Renal cortical epithelial cell (primary cell): ENCODE measurements around the gene ANKRD23. TPM values are rescaled to one million over a fixed set of nuclear protein-coding genes. Genes with fewer than 3 reads are reported as not detected.
"Not testable (repeated sequence)": the region's sequence is repeated elsewhere in the genome, so short reads cannot be mapped to it uniquely, and the experiment has no call there.

Experiments used
- DNase-seq: peaks from one replicate; pipeline ENCODE4 v3.0.0-alpha.2; 2011; ENCODE audit warnings: low read depth
- total RNA-seq: library from RNA; depleted of rRNA; stranded (reverse); fragments of >200 nt; gene quantifications from 2 replicates; pipeline ENCODE4 v1.2.3, GENCODE V29; 2014

Gene ANKRD23
- total RNA-seq, 1 donor from 2014 or later = 2.2 TPM

GRCh38 chr2:96816127-96816835, 27.5 kb downstream of the ANKRD23 start, which contains the start of gene CNNM3:
Gene CNNM3 (plus strand): TSS chr2:96816268. CDS start chr2:96816278, 10 bp downstream.
- DNase-seq = peak; percentile 66

GRCh38 chr2:96815326-96816126, 28.3 kb downstream of the ANKRD23 start:
- peak; percentile 45 for DNase-seq

- DNase-seq = no peak
These were observed 30.2 kb downstream of the ANKRD23 start for GRCh38 chr2:96813656-96814055.

GRCh38 chr2:96811917-96812316, 31.9 kb downstream of the ANKRD23 start:
- DNase-seq = no peak

GRCh38 chr2:96810783-96811192, 33.0 kb downstream of the ANKRD23 start:
- DNase-seq = no peak

GRCh38 chr2:96809951-96810782, 33.7 kb downstream of the ANKRD23 start:
- DNase-seq = no peak

GRCh38 chr2:96809216-96809882, 34.5 kb downstream of the ANKRD23 start:
- DNase-seq = no peak

- DNase-seq = no peak
These were observed 35.5 kb downstream of the ANKRD23 start for GRCh38 chr2:96808176-96808837.

GRCh38 chr2:96807127-96807471, 36.7 kb downstream of the ANKRD23 start:
- DNase-seq = no peak

GRCh38 chr2:96806468-96807126, 37.2 kb downstream of the ANKRD23 start:
- DNase-seq = peak; percentile 91

GRCh38 chr2:96805946-96806345, 37.9 kb downstream of the ANKRD23 start:
- not testable (repeated sequence) for DNase-seq

GRCh38 chr2:96804986-96805385, 38.8 kb downstream of the ANKRD23 start:
- DNase-seq = no peak

GRCh38 chr2:96802721-96803120, 41.1 kb downstream of the ANKRD23 start:
- no peak for DNase-seq

- DNase-seq = peak; percentile 26
These were observed 41.8 kb downstream of the ANKRD23 start for GRCh38 chr2:96801786-96802595.

GRCh38 chr2:96801005-96801785, 42.6 kb downstream of the ANKRD23 start:
- DNase-seq = peak; percentile 51

- DNase-seq = no peak
These were observed 43.5 kb downstream of the ANKRD23 start for GRCh38 chr2:96800061-96801004.

- DNase-seq = no peak
These were observed 44.2 kb downstream of the ANKRD23 start for GRCh38 chr2:96799623-96799935.
